Fibroblast of lung (primary cell): Measurements from ENCODE around the gene OGFOD2. TPM values are rescaled to one million over a fixed set of nuclear protein-coding genes. Genes with fewer than 3 reads are reported as not detected.

Experiments used
- DNase-seq, 2 donors: peaks; one replicate each; pipeline versions ENCODE4 v3.0.0 to v3.0.0-alpha.2; 2010; ENCODE audit warnings: low read depth in 2 of 2
- H2AFZ ChIP-seq: 2 replicates; pipeline ENCODE4 v1.5.1; 2012; ENCODE audit warnings: low read length, control low read depth, inconsistent platforms
- H3K27ac ChIP-seq: 2 replicates; pipeline ENCODE4 v1.5.1; 2011; ENCODE audit warnings: low read length, control low read depth; ENCODE audit not compliant: insufficient read depth
- H3K27me3 ChIP-seq: 2 replicates; pipeline ENCODE4 v1.5.1; 2011; ENCODE audit warnings: mild to moderate bottlenecking, low read length; ENCODE audit not compliant: control insufficient read depth, insufficient read depth
- H3K36me3 ChIP-seq: 2 replicates; pipeline ENCODE4 v1.5.1; 2011; ENCODE audit warnings: low read length; ENCODE audit not compliant: control insufficient read depth, insufficient read depth
- H3K4me1 ChIP-seq: 2 replicates; pipeline ENCODE4 v1.5.1; 2011; ENCODE audit warnings: low read length; ENCODE audit not compliant: control insufficient read depth, insufficient read depth; ENCODE audit errors: extremely low read depth
- H3K4me2 ChIP-seq: 2 replicates; pipeline ENCODE4 v1.5.1; 2011; ENCODE audit warnings: low read length, control low read depth; ENCODE audit not compliant: insufficient read depth; ENCODE audit errors: extremely low read depth
- H3K4me3 ChIP-seq, 4 experiments: fragments of 200-600 bp in 1 of 4; sonication (generic) in 1 of 4; replicated peaks in 1 of 4; 2 replicates each; pipeline ENCODE4 v1.5.1; 2011 to 2016; ENCODE audit warnings: low read length in 4 of 4, low read depth in 3 of 4, mild to moderate bottlenecking in 3 of 4, control low read depth in 2 of 4, inconsistent platforms in 1 of 4, mixed read lengths in 1 of 4; ENCODE audit not compliant: insufficient read depth in 1 of 4; ENCODE audit errors: control extremely low read depth in 1 of 4
- H3K79me2 ChIP-seq: 2 replicates; pipeline ENCODE4 v1.5.1; 2012; ENCODE audit warnings: mild to moderate bottlenecking, low read length, inconsistent platforms; ENCODE audit not compliant: control insufficient read depth, insufficient read depth
- H3K9ac ChIP-seq: 2 replicates; pipeline ENCODE4 v1.5.1; 2011; ENCODE audit warnings: mild to moderate bottlenecking, low read length, control low read depth; ENCODE audit not compliant: insufficient read depth
- H3K9me3 ChIP-seq: 2 replicates; pipeline ENCODE4 v1.5.1; 2012; ENCODE audit warnings: low read depth, low read length; ENCODE audit not compliant: control insufficient read depth, insufficient read depth
- H4K20me1 ChIP-seq: 2 replicates; pipeline ENCODE4 v1.5.1; 2011; ENCODE audit warnings: low read length; ENCODE audit not compliant: control insufficient read depth, insufficient read depth; ENCODE audit errors: extremely low read depth
- EZH2 ChIP-seq: IDR thresholded peaks from 2 replicates; pipeline ENCODE4 v1.5.1; 2012; ENCODE audit warnings: low read length, control low read depth, mild to moderate bottlenecking; ENCODE audit errors: missing control alignments
- polyA plus RNA-seq, 2 donors: library from polyadenylated mRNA; depleted of rRNA in 1 of 2; stranded (reverse) in 1 of 2; unstranded in 1 of 2; fragments of >200 nt; gene quantifications; 2 replicates each; pipeline ENCODE4 v1.2.1, GENCODE V29; 2011 to 2012; ENCODE audit warnings: missing spikeins in 1 of 2
- total RNA-seq: library from RNA; depleted of rRNA; stranded (reverse); fragments of >200 nt; gene quantifications from 2 replicates; pipeline ENCODE4 v1.2.1, GENCODE V29; 2014
- TF ChIP-seq, protein P1 (sequence below), 2 donors: IDR thresholded peaks in 1 of 2; conservative IDR thresholded peaks in 1 of 2; 1 replicate in 1 of 2; 2 replicates in 1 of 2; pipeline ENCODE4 v1.5.1; 2011 to 2012; ENCODE audit warnings: low read length in 2 of 2, control low read depth in 1 of 2, inconsistent platforms in 1 of 2, low read depth in 1 of 2, mild to moderate bottlenecking in 1 of 2

The OGFOD2 gene
- total and polyA plus RNA-seq, 2 donors (not counting 1 experiment from before 2014, with no cell fraction given): 5.2 to 9.6 TPM

DNA sequence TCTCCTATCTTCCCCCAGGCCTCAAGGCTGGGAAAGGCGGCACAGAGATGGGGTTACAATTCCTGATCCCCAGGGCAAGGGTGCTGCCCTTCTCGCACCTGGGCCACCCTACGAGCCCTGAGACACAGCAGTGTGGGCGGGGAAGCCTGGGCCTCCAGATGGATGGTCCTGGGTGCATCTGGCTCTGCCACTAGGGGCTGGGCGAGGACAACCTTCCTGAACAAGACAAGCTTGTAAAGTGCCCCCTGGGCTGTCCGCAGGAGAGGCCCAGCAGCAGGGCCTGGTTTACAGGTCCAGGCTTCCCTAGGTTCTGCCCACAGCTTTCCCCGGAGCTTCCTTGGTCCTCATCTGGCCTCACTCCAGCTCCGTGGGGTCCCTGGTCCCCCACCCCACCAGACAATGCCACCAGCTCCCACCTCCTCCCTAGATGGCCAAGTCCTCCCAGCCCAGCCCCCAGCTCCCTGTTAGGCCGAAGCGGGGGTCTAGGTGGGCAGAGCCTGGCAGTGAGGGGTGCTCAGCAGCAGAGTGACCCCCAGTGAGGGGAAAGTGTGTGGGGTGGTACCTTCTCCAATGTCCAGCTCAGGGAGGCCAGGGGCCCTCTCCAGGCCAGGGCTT lies 14.3 kb downstream of the OGFOD2 start:
- Histone ChIP-seq H3K4me3 (no peak overlapping the region), H3K9me3 (no peaks in the 10 kb centered on the region), H3K36me3 (peaks cover 22% of the 10 kb centered on the region), H3K9ac (no peak overlapping the region), H2AFZ (no peak overlapping the region), H3K27ac (no peak overlapping the region), H3K4me1 (peaks cover 6% of the 10 kb centered on the region), H3K4me2 (no peak overlapping the region), H3K79me2 (no peaks in the 10 kb centered on the region), H4K20me1 (no peaks in the 10 kb centered on the region), H3K27me3 (no peaks in the 10 kb centered on the region)
- DNase-seq: no peak
- TF ChIP-seq EZH2: no peak
- TF ChIP-seq, protein P1, sequence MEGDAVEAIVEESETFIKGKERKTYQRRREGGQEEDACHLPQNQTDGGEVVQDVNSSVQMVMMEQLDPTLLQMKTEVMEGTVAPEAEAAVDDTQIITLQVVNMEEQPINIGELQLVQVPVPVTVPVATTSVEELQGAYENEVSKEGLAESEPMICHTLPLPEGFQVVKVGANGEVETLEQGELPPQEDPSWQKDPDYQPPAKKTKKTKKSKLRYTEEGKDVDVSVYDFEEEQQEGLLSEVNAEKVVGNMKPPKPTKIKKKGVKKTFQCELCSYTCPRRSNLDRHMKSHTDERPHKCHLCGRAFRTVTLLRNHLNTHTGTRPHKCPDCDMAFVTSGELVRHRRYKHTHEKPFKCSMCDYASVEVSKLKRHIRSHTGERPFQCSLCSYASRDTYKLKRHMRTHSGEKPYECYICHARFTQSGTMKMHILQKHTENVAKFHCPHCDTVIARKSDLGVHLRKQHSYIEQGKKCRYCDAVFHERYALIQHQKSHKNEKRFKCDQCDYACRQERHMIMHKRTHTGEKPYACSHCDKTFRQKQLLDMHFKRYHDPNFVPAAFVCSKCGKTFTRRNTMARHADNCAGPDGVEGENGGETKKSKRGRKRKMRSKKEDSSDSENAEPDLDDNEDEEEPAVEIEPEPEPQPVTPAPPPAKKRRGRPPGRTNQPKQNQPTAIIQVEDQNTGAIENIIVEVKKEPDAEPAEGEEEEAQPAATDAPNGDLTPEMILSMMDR (conservative IDR thresholded peaks at IDR 0.05 in 1 of 2, IDR thresholded peaks at IDR 0.05 in 1 of 2; ENCODE audit: low read depth in 1 of 2, low read length in 2 of 2): no peak

DNA sequence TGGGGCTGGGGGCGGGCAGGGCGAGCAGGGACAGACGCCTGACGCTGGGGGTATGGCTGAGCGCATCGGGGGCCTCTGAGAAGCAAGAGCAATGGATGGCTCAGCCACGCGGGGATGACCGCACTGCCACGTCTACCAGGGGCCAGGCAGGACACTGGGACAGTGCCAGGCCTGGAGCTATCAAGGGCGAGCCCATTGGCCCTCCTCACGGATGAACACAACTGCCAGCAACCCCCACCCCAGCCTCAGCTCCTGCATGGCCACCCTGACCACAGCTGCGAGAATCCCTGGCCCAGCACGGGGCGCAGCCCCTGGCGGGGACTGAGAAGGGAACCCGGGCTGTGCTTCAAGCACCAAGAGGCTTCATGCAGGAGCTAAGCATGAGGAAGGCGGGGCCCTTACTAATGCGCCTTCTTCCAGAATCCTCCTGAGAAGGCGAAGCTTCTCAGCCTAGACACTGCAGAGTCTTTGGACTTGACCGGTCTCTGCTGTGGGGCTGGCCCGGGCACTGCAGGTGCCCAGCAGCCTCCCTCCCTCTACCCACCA lies 14.9 kb downstream of the OGFOD2 start:
- no peaks in the 10 kb centered on the region for H3K9me3 ChIP-seq
- no peak overlapping the region for H3K9ac ChIP-seq
- TF ChIP-seq, protein P1 (conservative IDR thresholded peaks at IDR 0.05 in 1 of 2, IDR thresholded peaks at IDR 0.05 in 1 of 2; ENCODE audit: low read depth in 1 of 2, low read length in 2 of 2): no peak
- peaks cover under 1% of the 10 kb centered on the region for H3K4me1 ChIP-seq
- no peak overlapping the region for H3K4me3 ChIP-seq
- H3K79me2 ChIP-seq: no peaks in the 10 kb centered on the region
- H3K4me2 ChIP-seq: no peak overlapping the region
- no peaks in the 10 kb centered on the region for H4K20me1 ChIP-seq
- peaks cover 22% of the 10 kb centered on the region for H3K36me3 ChIP-seq
- no peak for DNase-seq
- no peak overlapping the region for H2AFZ ChIP-seq
- no peak overlapping the region for H3K27ac ChIP-seq
- H3K27me3 ChIP-seq: no peaks in the 10 kb centered on the region

DNA sequence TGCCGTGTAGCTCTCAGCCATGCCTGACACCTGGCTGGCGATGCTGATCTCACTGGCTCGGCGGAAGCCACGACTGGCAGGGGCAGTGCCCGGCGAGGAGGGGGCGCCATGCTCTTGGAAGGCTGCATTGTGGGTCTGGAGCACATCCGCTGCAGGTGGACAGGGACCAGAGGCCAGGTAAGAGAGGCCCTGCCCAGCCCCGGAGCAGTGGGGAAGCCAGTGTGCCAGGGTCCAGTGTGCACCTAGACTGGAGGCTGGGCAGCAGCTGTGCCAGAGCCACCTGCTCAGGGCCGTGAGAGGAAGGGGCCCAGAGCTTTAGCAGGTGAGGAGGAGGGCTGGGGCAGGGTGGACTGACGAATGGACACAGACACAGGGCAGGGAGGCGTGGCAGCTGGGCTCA lies 15.5 kb downstream of the OGFOD2 start:
- no peaks in the 10 kb centered on the region for H3K9me3 ChIP-seq
- TF ChIP-seq, protein P1 (conservative IDR thresholded peaks at IDR 0.05 in 1 of 2, IDR thresholded peaks at IDR 0.05 in 1 of 2; ENCODE audit: low read depth in 1 of 2, low read length in 2 of 2): no peak
- TF ChIP-seq EZH2: no peak
- no peak overlapping the region for H3K9ac ChIP-seq
- H3K36me3 ChIP-seq: peaks cover 20% of the 10 kb centered on the region
- H2AFZ ChIP-seq: no peak overlapping the region
- no peak overlapping the region for H3K27ac ChIP-seq
- H4K20me1 ChIP-seq: no peaks in the 10 kb centered on the region
- no peaks in the 10 kb centered on the region for H3K79me2 ChIP-seq
- no peak overlapping the region for H3K4me3 ChIP-seq
- DNase-seq: no peak
- no peak overlapping the region for H3K4me2 ChIP-seq
- H3K4me1 ChIP-seq: no peaks in the 10 kb centered on the region
- no peaks in the 10 kb centered on the region for H3K27me3 ChIP-seq
